Erythroblast (primary cell): ENCODE data around the gene PTBP2.

Experiments used
- DNase-seq, 2 experiments: peaks; one replicate each; lab custom pipeline; 2025; lab: John Stamatoyannopoulos, UW
- GATA1 ChIP-seq: IDR thresholded peaks from 2 replicates; pipeline ENCODE4 v1.6.1; 2011; ENCODE audit warnings: low read depth, mild to moderate bottlenecking, control low read depth, low read length, moderate library complexity
- POLR2A ChIP-seq: IDR thresholded peaks from 2 replicates; pipeline ENCODE4 v1.6.1; 2011; ENCODE audit warnings: mild to moderate bottlenecking, low read length

The PTBP2 gene, protein sequence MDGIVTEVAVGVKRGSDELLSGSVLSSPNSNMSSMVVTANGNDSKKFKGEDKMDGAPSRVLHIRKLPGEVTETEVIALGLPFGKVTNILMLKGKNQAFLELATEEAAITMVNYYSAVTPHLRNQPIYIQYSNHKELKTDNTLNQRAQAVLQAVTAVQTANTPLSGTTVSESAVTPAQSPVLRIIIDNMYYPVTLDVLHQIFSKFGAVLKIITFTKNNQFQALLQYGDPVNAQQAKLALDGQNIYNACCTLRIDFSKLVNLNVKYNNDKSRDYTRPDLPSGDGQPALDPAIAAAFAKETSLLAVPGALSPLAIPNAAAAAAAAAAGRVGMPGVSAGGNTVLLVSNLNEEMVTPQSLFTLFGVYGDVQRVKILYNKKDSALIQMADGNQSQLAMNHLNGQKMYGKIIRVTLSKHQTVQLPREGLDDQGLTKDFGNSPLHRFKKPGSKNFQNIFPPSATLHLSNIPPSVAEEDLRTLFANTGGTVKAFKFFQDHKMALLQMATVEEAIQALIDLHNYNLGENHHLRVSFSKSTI

DNA sequence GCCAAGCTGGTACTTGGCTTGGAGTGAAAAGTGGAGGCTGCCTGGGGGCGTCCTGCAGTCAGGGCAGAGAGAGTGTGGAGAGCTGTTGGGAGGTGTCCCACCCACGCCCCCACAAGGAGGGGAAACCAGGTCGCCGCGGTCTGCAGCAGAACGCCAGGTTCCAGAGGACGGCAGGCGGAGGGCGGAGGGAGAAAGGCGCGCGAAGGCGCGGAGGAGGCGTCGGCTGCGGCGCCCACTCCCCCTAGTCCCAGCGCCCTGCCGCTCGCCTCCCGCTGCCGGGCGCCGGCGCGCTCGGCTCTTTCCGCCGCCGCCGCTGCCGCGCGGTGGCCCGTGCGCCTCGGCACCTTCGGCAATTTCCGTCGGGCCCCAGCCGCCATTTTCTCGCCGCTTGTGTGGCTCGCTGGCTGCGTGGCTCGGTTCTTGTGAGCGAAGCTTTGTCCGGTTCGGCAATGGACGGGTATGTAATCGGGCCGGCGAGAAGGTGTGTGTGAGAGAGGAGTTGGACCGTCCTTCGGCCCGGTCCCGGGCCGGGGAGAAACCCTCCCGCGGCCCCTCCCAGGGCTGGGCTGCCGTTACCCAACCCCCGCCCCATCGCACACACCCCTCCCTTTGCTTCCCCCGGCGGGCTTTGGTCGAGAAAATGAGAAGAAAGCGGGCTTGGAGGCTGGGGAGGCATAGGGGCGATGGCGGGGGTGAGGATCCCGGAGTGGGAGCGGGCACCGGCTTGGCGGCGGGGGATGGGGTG is at the start of gene PTBP2:
TSS of gene PTBP2 (plus strand) at position 369 of the 745 bp plus-strand sequence. CDS start at position 450, 81 bp downstream.
- TF ChIP-seq POLR2A (peak; percentile 69), GATA1 (no peak)
- DNase-seq: peak; percentile 82 to 87

DNA sequence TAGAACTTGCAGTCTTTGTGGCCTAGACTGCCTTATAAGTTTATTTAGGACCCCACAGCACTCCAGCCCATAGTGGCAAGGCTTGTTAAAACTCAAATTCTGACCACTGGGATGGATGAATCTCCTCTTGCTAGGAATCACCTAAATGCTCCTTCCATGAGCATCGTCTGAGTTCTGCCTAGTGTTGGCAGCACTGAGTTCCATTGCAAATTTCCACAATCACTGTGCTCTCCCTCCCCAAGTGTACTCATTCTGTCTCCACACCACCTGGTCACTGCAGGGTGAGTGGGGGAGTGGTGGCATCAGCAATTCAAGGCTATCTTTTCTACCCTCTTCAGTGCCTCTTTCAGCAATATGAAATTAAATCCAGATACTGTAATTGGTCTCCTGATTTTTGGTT is 46.7 kb upstream of the PTBP2 start:
- DNase-seq: no peak
- TF ChIP-seq GATA1 (no peak), POLR2A (no peak)

DNA sequence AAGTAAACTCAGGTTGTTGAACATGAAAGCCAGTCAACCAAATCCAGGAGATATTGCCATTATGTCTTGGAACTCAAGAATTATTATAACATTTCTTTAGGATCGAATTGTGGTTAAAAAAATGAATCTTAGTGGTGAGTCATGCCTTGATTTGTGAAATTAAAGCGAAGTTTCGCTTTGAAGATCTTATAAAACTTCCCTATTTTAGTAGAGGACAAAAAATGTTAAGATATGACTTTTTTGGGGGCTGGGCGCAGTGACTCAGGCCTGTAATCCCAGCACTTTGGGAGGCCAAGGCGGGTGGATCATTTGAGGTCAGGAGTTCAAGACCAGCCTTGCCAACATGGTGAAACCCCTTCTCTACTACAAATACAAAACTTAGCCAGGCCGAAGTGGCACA is 39.5 kb upstream of the PTBP2 start:
- DNase-seq: no peak

DNA sequence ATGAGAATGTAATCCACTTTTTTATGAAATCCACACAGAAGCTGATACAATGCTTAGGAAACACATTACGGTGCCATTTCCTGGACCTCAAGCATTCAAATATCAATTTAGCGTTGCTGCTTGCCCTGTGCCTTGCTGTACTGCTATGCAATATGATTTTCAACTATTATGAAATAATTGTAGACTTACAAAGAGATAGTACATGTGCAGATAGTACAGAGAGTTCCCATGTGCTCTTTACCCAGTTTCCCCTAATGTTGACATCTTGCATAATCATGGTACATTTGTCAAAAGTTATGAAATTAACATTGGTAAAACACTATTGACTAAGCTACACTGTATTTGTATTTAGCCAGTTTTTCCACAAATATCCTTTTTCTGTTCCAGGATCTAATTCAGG is 37.7 kb upstream of the PTBP2 start:
- DNase-seq: no peak
- TF ChIP-seq GATA1: no peak
- no peak for TF ChIP-seq POLR2A

More for the DNA sequence above, 39.5 kb upstream of the PTBP2 start:
- no peak for TF ChIP-seq POLR2A

DNA sequence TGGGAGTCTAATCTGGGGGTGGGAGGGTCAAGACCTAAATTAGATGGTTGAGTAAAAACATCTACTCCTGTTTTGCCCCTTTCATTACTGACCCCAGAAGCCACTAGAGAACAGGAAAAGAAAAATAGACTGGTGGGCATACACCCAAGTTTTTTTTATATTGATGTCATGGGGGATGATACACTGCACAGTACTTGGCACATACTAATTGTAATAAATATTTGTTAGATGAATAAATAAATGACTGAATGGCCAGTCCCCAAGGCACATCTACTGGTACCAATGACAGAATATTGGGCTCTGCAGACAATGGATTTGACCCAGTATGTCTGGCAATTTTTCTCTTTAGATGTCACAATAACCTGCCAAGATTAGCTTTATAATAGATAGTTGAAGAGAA is 36.8 kb upstream of the PTBP2 start:
- DNase-seq: no peak
- TF ChIP-seq POLR2A (no peak), GATA1 (no peak)

DNA sequence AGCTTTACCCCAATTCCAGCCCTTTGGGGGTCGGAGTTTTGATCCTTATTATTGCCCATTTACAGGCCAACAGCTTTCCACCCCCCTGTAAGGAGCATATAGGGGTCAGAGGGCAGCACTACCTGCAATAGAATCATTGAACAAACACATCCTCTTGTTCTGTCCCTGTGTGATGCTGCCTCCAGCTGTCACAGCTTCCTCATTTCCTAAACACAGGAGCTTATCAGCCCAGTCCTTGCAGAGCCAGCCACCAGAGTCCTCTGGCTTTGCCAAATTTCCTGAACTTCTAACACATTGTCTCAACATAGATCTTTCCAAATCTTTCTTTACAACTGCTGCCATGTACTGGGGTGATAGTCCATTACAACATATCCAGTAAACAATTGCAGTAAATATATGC is 32.8 kb upstream of the PTBP2 start:
- TF ChIP-seq POLR2A: no peak
- no peak for TF ChIP-seq GATA1
- no peak for DNase-seq

DNA sequence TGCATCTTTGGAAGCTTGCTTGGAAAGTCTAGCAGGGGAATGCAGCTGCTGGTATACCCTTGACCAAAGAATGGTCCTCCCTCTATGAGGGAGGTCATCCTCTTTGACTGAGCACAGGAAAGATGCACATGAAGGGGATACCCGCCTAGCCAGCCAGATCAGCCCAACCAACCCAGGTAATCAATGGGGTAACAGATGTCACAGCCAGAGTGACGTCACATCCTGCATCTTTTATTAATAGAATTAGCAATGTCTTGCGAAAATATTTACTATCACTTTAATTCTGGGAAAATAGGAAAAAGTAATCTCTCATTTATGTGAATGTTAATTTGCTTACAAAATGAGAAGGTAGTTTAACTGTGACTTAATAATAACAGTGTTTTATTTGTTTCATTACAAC is 25.6 kb upstream of the PTBP2 start:
- no peak for TF ChIP-seq GATA1
- TF ChIP-seq POLR2A: no peak
- no peak for DNase-seq

DNA sequence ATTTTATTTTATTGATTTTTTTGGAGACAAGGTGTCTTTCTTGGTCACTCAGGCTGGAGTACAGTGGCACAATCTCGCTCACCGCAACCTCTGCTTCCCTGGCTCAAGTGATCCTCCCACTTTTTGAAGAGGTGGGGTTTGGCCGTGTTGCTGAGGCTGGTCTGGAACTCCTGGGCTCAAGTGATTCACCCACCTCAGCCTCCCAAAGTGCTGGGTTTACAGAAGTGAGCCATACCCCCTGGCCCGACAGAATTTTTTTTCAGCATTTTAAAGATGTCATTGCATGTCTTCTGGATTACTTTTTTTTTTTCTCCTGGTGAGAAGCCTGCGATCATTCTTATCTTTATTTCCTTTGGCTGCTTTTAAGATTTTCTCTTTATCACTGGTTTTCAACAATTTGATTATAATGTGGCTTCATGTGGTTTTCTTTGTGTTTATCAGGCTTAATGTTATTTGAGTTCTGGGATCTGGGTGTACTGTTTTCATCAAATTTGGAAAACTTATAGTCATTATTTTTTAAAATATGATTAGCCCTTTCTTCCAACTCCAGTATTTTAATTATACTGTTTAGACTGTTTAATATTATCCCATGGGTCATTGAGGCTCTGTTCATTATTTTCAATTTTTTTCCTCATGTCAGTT is 23.1 kb upstream of the PTBP2 start:
- no peak for TF ChIP-seq POLR2A
- TF ChIP-seq GATA1: no peak
- DNase-seq: no peak

DNA sequence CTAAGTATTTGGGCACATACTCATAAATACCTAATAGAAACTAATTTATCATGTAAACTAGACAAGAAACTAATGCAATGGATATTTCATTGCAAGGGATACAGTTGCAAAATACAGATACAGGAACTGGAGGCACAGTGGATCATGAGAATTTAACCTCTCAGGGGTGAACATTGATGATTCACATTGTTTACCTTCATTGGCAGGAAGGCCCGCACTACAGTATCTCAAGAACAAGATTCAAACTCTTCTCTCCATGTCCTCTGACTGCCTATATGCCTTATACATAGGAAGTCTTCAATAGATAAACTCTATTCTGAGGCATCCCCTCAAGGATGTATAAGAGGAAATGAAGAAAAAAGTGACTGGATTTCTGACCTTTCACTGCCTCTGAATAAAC is 18.4 kb upstream of the PTBP2 start:
- DNase-seq: no peak
- TF ChIP-seq POLR2A (no peak), GATA1 (no peak)

DNA sequence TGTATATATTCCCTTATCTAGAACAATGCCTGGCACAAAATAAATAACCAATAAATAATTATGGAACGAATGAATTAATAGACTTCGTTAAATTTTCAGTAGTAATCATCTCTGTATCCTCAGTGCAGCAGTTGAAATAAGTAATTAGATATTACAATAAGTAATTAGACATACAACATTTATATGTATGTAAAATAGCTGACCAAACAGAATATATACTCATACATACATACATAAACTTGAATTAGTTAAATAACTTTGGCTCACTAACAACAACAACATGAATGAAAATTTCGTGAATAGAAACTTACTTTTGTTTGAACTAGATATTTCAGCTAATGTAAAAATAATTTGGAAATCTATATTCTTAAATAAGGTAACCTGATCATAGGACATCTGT is 14.6 kb upstream of the PTBP2 start:
- DNase-seq: no peak
- no peak for TF ChIP-seq POLR2A
- TF ChIP-seq GATA1: no peak

DNA sequence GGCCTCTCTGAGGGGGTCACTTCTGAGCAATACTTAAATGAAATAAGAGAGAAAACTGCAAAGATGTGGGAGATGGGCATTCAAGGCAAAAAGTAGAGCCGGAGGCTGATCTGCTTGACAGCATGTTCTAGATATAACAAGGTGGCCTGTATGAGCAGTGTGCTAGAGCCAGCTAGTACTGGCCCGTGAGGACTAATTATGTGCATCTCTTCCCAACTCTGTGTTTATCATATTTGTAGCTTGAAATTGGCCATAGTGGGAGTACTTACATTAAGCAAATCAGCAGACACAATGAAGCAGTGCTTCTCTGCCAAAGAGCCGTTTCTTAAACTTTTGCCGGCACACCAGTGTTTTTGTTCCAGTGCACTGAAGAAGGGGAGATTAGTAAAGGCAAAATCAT is 13.1 kb upstream of the PTBP2 start:
- DNase-seq: no peak
- TF ChIP-seq GATA1 (no peak), POLR2A (no peak)

DNA sequence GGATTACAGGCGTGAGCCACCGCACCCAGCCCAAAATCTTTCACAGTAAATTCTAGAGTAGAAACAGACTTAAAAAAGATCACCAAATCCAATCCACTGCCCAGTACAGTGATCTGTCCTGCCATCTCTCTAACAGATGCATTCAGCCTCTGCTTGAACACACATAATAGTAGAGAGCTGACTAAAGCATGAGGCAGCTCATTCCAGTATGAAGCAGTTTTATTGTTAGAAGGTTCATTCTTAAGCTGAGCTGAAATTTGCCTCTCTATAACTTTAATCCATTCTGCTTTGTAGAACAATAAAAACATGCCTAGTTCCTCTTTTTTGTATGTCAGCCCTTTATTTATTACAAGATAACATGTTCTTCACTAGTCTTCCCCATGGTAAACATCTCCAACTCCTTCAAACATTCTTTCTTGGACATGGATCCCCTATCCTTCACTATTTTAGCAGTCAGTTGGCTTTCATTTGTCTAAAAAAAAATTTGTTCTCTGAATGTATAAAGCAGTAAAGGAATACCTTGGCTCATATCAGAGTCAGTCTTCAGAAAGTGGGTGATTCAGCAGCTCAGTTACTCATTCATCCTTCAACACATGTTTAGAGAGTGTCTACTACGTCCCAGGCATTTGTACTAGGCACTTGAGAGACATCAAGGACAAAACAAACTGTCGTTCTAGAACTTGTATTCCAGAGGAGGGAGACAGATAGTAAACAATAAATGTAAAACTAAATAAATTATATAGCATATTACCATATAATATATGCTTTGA is 10.7 kb upstream of the PTBP2 start:
- DNase-seq: no peak
- TF ChIP-seq POLR2A: no peak
- TF ChIP-seq GATA1: no peak

DNA sequence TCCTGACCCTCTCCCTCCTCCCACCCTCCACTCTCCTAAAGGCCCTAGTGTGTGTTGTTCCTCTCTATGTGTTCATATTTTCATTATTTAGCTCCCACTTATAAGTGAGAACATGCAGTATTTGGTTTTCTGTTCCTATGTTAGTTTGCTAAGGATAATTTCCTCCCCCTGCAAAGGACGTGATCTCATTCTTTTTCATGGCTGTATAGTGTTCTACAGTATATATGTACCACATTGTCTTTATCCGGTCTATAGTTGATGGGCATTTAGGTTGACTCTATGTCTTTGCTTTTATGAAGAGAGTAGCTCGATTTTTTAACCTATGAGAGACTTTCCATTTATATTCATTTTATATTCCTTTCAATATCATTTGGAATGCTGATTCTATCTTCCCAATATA is 7.9 kb upstream of the PTBP2 start:
- TF ChIP-seq GATA1: no peak
- no peak for TF ChIP-seq POLR2A

More for the DNA sequence above, 7.9 kb upstream of the PTBP2 start:
- DNase-seq: no peak
